HL-60/S4 treated with retinoic acid at 250 ng/mL for 4 days and 3 days (cell line): Measurements from ENCODE around the gene ARHGAP6.

ENCODE experiments used
- in situ Hi-C: fragments of 300-500 bp; cut with MboI; formaldehyde crosslinking; loops from 2 replicates; pipeline ENCODE4 v1.7.0; 2022; ENCODE audit warnings: low sequenced_read_pairs

ARHGAP6 gene

DNA sequence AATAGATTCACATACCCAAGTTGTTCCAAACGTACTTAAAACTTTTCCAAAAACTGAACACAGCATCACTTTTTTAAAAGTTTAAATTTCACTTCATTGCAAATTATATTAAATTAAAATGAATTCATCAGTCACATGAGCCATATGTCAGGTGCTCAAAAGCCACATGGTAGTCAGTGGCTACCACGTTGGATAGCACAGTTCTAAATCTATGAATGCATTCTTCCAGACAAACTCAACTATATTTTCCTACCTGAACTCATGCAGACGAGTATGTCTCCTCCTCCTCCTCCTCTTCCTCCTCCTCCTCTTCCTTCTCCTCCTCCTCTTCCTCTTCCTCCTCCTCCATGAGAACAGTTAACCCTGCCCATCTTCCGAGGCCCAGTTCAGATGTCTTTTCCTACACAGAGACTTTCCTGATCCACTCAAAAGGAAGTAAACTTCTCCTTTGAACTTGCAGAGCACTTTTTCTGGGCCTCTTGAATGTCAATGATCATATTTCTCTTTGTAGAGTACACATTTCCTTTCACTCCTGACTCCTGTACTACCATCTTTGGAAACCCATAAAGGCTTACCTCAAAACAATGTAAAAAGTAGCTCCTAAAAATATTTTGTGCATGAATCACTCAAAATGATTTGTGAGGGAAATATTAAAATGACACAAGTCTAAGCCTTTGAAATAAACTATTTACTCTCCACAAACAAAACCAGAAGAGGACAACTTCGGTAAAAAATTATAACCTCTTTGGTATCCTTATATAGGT lies 199.9 kb downstream of the ARHGAP6 start:
- in situ Hi-C loops: no loop called here

DNA sequence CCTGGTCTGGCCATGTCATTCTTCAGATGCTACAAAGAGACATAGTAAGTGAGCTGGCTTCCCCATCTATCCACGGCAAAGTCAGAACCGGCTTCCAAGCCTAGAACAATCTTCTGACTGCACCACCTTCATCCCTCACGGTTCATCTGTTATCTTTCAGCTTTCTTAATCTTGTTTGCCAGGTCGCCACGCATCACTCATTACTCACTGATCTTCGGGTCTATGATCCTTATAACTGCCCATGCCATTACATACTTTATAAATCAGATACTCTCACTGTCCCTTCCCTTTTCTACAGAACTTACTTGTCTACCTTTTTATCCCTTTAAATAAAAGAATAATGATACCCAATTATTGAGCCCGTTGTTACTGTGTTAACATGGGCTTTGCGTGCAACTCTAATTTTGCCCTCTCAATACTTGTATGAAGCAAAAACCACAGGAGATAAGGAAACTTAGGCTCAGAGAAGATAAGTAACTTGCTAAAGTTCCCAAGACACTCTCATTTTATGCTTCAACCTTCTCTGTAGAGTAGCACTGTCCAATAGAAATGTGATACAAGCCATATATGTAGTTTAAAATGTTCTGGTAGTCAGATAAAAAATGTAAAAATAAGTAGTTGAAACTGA lies 200.8 kb downstream of the ARHGAP6 start:
- in situ Hi-C loops: no loop called here

DNA sequence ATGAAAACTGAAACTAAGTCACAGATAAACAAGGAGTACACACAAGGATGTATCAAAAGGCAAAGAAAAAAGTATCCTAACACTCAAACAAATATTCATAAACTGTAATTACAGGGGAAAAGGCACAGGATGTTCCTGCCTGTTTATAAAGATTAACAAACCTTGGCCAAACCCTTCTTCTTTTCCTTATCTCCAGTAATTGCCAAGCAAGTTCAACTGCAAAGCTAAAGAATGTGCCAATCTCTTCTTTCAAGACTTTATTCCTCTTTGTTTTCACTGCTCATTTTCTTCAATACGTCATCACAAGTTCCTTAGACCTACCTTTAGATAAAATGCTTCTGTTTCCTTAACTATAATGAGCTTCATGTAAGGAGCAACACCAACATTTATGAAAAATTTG lies 201.3 kb downstream of the ARHGAP6 start:
- in situ Hi-C loops: no loop called here

DNA sequence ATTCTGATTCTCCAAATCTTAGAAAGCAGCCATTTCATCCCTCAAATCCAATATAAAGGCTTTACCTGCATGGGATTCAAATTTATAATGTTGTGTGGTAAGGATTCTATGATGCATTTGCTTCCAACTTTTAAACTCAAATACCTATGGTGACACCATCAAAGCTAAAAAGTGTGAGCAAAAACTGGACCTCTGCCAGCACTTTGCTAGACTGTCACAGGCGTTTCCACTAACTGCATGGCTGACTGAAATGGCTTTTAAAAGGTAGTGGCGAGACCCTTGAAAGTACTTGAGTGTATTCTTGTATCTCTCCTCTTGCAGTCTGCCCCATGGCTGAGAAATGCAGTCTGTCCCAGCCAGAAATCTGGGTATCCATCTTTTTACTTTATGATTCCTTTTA lies 203.1 kb downstream of the ARHGAP6 start:
- in situ Hi-C loops: no loop called here

DNA sequence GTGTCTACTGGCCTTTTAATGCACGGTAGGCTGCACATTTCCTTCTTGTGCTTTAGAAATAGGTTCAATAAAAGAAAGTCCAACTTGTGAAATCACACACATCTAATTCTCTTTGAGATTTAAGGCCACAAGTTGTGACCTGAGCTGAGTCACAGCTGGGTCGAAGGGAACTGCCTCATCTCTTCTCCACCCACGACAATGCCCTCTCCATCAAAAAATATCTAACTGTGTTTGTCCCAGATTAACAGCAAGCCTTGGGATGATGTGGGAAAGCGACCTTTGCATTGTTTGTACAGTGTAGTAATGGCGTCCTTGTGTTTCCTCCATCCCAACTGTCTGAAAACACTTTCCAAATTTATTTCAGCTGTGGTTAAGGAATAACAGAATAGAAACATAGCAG lies 203.6 kb downstream of the ARHGAP6 start:
- in situ Hi-C loops: no loop called here

DNA sequence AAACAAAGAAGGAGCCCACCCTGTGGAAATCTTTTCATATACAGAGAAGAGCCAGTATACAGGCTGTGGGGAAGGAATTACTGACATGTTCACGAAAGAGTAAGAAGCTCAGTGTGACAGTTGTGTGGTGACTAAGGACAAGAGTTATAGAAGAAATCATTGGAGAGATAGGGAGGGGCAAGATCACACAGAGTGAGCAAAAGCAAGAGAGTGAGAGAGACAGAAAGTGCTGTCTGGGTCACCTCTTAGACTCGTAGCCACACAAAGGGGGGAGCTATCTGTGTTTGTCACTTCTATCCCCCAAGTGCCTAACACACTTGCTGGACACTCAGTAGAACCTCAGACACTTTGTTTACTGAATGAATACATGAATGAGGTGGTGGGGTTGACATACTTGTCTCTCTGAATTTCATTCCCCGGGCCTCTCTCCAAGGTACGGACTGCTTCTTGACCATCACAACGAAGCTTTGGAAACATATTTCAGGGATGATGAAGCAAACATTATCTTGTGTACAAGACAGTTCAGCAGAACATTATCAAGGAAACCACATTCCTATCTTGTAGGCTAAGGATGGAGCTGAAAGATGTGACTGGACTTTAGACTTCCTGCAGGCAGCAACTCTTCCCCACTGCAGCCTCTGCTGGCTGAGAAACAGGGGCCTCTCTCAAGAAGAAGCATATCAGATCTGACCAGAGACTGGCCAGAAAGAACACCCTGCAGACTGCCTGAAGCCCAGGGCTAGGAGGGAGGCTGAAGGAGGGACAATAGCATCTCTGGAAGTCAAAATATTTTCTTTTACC lies 204.3 kb downstream of the ARHGAP6 start:
- in situ Hi-C loops: no loop called here

DNA sequence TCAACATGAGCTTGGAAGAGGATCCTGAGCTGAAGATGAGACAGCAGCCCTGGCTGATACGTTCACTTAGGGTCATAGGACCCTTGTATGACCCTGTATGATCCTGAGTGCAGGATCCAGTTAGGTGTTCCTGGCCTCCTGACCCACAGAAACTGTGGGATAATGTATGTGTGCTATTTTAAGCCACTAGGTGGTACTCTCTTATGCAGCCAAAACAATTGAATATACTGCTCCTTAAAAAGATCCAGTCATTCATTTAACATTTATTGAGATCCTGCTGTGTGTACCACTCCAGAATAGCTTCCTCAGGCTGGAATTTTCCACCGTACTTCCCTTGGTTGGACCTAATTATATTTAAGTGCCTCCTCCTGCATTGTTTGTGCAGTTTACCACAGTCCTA lies 205.4 kb downstream of the ARHGAP6 start:
- in situ Hi-C loops: no loop called here

DNA sequence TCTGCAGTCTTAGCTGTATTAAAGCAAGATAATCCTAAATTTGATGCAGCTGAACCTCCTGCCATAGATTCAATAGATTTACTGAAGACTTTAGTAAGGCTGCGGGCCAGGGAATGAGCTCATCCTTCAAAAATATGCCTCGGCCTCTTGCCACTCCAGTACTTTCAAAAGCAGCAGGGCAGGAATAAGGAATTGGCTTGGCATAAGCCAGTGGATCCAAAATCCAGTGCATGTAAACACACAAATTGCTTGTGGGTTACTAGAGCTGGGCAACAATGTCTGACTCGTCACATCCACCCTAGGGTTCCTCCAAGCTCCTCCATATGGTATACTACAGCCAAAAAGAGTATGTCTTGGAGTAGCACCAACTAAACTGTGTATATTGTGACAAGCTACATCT lies 207.6 kb downstream of the ARHGAP6 start:
- in situ Hi-C loops: no loop called here

DNA sequence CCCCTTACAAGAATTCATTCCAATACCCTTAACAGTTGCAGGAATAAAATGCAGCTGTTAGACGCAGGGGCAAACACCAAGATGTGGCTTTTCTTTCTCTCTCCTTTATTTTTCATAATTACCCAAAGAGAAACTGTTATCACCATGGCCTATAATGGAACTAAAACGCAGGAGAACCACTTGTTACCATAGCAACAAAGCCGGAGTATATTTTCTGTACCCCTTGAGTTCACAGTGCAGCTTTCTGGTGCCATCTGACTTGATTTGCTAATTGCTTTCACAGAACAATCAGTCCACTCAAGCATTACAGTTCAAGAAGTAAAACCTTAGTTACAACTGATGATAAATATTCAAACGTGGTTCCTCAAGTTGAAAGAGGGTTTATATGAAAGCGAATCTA lies 214.6 kb downstream of the ARHGAP6 start:
- in situ Hi-C loops: no loop called here

DNA sequence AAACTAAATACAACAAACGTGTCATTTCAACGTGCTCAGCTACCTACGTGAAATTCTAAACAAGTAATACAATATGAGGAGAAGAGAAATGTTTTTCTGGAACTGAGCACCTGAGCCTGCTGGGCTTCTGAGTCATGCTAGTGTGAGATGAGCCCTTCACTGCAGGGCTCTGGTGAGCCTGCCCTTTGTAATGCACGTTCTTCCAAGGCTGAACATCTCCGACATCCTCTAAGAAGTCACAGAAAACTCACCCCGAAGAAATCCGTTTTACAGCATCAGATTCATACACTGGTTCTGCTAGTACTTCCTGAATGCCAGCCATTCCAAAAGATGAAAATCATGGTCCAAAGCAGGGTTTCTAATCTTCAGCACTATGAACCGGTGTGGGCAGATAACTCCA lies 215.4 kb downstream of the ARHGAP6 start:
- in situ Hi-C loops: no loop called here

DNA sequence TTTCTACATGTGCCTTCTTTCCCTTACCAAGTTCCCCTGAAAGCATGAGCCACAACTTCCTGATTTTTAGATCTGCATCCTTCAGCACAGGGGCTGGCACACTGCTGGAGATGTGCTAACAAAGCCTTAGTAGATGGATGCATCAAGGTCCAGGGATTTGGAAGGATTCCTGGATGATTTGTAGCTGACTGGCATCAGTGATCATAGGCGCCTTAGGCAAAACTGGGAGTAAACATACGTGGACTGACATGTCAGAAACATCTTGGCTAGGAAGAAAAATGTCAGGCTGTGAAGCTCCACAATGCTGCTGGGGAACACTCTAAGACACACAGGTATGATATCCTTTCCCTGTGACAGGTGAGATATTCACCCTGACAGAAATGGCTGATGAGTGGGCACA lies 216.1 kb downstream of the ARHGAP6 start:
- in situ Hi-C loops: no loop called here

DNA sequence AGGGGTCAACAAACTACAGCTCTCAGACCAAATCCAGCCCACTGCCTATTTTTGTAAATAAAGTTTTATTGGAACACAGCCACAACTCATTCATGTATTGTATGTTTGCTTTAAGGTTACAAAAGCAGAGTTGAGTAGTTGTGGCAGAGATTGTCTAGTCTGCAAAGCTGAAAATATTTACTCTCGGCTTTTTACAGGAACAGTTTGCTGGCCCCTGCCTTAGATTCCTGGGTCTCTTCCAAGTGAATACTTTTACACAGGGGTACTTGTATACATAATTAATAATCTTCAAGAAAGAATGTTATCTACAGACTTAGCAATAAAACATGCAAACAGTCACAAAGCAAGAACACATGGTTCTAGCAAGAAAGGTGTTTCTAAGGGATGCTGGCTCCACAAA lies 218.3 kb downstream of the ARHGAP6 start:
- in situ Hi-C loops: no loop called here

DNA sequence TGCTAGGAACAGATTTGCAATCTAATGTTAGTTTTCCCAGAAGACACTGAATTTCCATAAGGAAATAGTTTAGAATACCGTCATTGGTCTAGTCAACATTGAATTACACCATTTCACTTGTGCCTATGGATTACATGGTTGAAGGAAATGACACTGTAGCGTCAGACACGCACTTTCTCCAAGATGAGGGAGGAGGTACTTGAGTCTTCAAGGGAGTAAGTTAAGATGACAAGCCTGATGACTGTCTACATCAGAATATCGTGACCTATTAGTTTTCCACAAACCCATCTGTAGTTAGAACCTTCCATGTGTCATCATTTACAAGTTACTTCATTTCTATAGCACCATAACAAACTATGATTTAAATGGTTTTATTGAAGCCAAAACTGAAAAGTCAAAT lies 218.8 kb downstream of the ARHGAP6 start:
- in situ Hi-C loops: no loop called here

DNA sequence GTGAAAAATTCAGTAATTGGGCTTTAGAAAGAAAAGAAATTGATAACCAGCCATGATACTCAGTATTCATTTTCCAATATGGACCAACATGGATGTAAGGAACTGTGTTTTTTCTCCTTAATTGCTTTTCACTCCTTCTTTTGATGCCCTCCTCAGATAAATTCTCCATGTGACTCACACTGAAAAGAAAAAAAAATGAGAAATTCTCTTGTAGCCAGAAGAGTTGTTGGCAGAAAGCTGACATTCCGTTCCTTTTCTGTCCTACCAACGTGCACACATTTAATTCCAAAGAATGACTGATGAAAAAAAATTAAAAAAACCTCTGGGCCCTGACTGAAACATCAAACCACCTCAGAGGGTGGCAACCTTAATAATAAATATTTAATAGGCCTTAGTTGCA lies 219.4 kb downstream of the ARHGAP6 start:
- in situ Hi-C loops: no loop called here

DNA sequence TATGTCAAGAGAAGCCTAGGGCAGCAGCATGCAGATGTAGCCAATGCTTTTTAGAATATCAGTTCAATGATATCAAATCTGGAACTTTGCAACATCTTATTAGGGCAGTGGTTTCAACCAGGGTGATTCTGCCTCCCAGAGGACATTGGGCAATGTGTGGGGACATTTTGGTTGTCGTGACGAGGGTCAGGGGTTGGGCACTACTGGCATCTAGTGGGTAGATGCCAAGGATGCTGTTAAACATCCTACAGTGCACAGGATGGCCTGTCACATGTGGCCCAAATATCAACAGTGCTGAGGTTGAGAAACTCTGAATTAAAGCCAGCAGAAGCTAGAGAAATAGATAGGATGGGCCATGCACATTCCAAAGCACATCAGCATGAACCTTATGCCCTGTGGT lies 220.2 kb downstream of the ARHGAP6 start:
- in situ Hi-C loops: no loop called here

DNA sequence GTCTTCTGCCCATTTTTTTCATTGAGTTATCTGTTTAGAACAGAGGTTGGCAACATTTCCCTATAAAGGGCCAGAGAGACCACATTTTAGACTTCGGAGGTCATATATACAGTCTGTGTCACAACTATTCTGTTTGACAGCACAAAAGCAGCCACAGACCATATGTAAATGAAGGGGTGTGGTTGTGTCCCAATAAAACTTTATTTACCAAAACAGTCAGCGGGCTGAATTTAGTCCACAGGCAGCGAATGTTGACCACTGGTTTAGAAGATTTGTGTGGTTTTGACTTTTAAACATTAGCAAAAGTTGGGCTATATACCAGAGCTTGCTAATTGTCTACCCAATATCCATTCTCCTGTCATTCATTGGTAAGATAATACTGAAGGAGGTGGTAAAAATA lies 221.7 kb downstream of the ARHGAP6 start:
- in situ Hi-C loops: no loop called here

DNA sequence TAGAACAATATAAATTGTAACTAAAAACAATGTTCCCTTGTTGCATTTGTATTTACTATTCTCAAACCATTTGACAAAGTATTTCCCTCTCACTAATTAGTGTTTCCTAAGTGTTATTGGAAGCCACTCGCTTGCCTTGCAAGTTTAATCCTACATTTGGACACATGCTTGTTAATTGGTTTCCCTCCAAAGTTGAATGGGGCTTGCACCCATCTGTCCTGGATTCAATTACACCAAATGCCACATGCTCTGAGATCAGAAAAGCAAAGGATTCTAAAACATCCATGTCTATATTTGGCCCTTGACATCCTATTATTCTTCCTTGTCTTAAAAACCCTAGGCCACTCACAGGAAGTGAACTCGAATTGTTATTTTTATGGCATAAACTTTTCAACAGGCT lies 225.9 kb downstream of the ARHGAP6 start:
- in situ Hi-C loops: no loop called here

DNA sequence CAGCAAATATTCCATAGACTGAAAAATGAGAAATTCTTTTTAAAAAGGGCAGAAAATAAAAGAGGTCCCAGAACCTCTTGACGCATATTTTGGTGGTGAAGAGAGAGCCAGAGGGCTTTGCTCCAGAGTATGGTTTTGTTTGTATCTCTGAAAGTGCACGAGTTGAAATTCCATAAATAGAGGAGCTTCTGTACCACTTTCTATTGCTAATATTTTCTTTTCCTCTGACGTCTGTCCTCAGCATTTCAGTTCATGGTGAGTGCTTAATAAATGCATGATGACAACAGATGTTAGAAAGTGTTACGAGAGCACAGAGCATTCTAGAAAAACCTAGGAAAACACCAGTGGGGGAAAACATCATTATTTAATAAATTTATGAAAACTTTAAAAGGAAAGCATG lies 227.0 kb downstream of the ARHGAP6 start:
- in situ Hi-C loops: no loop called here

DNA sequence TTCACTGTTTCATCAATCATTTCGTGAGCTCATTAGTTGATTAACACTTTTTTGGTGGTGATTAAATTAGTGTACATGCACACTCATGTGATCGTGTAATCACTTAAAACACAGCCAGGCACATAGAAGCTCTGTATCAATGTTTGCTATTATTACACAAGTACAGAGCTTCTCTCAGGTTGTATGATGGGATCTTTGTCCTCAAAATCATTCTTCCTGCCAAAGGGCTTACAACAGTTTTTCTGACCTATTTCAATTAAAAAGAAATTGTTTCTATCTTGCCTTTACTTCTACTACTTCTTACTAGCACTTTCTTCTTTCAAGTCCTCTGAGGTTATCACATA lies 227.4 kb downstream of the ARHGAP6 start:
- in situ Hi-C loops: no loop called here

DNA sequence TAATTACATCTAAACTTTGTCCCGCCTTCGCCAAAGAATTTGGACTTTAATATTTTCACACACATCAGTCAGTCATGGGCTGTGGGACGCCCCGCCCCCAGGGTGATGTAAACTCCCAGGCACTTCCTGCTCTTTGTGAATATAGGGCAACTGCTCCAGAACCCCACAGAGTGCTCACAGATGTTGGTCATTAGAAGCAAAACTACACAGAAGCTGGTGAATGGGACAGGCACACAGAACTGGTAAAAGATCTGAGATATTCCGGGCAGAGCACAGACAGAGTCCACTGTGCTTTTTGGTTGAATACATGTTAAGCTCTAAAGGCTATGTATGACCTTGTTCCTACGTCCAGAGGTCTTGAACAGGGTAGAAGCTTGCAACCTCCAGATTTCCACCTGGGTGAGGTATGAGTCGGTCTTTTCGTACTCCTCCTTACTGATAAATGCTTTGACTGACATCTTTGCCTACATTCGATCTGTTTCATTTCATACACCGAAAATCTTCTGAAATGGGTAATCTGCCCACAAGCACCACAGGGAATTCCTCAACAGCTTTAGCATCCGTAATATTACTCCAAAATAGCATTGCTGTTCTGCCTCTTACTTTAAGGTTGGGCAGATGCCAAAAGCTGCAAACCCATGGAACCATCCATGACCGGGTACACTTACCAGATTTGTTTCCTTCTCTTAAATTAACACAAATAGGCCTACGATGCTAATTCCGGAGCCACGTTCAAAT lies 227.9 kb downstream of the ARHGAP6 start:
- in situ Hi-C loops: no loop called here

DNA sequence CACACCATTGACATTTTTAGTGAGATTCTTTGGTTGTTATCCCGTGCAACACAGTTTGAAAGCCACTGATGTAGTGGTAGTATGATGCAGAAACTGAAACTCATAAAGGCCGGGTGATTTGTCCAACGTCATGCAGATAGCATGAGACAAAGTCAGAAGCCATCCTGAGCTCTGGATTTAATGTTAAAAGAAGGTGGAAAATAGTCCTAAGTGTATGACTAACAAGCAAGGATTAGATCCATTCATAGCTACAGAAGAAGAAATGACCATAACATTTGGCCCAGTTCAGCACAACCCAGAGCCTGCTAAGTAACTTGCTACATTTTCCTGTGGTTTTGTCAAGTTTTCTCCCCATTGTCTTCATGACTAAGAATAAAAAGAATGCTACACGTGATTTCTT lies 230.2 kb downstream of the ARHGAP6 start:
- in situ Hi-C loops: no loop called here
